GM11168 (cell line): Measurements from ENCODE around the gene APLF.
"Not testable (repeated sequence)": the region's sequence is repeated elsewhere in the genome, so short reads cannot be mapped to it uniquely, and the experiment has no call there.

ENCODE experiments used
- in situ Hi-C: fragments of 300-500 bp; cut with MboI; formaldehyde crosslinking; loops from one replicate; pipeline ENCODE4 v1.12.0; 2022; ENCODE audit warnings: low sequenced_read_pairs; ENCODE audit not compliant: unreplicated experiment

Gene APLF

DNA sequence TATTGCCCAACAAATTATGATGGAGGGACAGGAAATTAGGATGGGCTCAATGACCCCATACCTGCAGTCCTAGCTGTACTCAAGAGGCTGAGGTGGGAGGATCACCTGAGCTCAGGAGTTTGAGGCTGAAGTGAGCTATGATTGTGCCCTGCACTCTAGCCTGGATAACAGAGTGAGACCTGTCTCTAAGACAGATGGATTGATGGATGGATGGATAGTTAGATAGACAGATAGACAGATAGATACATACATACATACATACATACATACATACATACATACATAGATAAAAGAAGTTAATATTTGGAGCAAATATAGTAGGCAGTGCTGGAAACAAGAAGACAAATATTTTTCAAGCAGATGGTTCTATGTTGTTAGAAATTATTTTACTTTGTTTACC, 97.9 kb downstream of the APLF start:
- in situ Hi-C loops, result no loop called here

GRCh38 chr2:68565858-68566257, 98.5 kb downstream of the APLF start:
- in situ Hi-C loops, result no loop called here

- in situ Hi-C loops, result no loop called here
These were observed 99.0 kb downstream of the APLF start for GRCh38 chr2:68566362-68566761.

DNA sequence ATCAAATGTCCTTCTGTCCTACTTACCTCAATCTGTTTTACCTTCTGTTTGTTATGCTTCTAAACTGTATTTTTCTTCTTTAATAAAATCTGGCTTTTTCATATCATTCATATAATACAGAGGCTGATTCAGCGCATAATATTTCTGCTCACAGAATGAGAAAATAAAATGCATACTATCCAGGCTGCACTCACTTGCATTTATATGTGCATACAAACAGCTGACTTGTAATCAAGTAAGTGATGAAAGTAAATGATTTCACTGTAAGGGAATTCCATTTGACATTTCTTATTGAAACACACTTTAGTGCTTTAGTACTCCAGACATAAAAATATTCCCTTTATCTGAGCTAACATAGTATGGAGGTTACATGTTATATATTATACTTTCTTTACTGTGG, 100.7 kb downstream of the APLF start:
- in situ Hi-C loops, result no loop called here

- in situ Hi-C loops, result no loop called here
These were observed 102.2 kb downstream of the APLF start for GRCh38 chr2:68569604-68570003.

GRCh38 chr2:68570434-68570833, 103.0 kb downstream of the APLF start:
- in situ Hi-C loops, result not testable (repeated sequence)

GRCh38 chr2:68574202-68574791, 106.9 kb downstream of the APLF start:
- in situ Hi-C loops, result no loop called here

DNA sequence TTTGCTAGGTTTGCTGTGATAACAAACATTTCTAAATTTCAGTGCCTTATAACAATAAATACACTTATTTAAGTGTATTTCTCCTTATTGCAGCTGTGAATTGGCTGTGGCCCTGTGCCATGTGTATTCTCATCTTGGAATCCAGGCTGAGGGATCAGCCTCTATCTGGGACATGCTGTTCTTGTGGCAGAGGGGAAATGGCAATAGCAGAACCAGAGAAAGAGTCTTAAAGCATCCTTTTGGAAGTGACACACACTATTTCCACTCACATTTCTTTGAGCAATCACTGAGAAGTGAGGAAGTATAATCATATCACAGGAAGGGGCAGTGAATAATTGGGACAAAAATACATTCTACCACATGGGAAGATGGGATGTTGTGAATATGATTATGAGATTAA, 109.8 kb downstream of the APLF start:
- in situ Hi-C loops, result no loop called here

DNA sequence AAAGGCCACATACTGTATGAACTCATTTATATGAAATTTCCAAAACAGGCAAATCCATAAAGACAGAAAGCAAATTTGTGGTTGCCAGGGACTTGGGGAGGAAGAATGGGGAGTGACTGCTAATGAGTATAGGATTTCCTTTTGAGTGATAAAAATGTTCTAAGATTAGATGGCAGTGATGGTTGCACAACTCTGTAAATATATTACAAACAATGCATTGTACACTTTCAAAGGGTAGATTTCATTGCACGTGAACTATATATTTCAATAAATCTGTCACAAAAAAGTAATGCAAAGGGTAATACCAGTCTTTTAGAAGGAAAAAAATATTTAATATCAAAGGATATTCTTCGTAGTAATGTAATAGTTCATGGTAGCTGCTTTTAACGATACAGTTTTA, 112.3 kb downstream of the APLF start:
- in situ Hi-C loops, result loop anchor here (10.0 kb wide), 1 partner anchor 85 kb away; no protein-coding TSS in a partner anchor

GRCh38 chr2:68588589-68588988, 121.2 kb downstream of the APLF start:
- in situ Hi-C loops, result loop anchor here (10.0 kb wide), 1 partner anchor 94 kb away; no protein-coding TSS in a partner anchor

DNA sequence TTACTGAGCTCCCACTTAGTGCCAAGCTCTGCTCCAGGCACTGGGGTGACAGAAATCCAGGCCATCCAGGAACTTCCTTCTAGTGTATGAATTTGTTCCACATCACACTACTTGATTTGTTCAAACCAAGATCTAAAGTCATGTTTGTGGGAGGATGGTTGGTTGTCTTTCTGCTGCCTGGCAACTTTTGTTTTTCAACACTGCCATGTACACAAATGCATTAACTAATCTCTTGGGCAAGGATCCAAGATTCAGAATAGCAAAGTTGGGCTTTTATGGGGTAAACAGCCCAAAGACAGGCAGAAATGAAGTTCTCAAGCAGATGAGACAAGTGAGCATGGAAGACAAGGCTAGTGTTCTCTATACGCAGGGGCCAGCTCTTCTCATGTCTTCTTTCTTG, 122.6 kb downstream of the APLF start:
- in situ Hi-C loops, result loop anchor here (10.0 kb wide), 1 partner anchor 95 kb away; no protein-coding TSS in a partner anchor

DNA sequence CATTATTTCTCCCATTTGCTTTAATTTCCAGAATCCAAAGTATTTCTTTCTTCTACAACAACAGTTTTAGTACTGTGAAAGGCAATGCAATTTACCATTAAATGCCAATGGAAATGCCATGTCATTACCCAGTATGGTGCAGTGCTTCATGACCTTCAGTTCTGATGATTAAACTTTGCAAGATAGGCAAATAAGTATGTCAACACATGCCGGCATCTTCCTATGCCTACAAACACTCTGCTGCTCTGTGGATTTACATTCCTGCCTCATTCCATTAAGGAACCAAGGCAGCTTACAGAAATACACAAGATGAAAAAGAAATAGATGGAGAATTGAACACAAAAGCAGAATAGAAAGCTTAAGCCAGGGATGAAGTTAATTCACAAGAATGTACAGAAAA, 123.3 kb downstream of the APLF start:
- in situ Hi-C loops, result no loop called here

- in situ Hi-C loops, result no loop called here
These were observed 123.8 kb downstream of the APLF start for GRCh38 chr2:68591225-68591624.

- in situ Hi-C loops, result no loop called here
These were observed 126.7 kb downstream of the APLF start for GRCh38 chr2:68594041-68594440.

DNA sequence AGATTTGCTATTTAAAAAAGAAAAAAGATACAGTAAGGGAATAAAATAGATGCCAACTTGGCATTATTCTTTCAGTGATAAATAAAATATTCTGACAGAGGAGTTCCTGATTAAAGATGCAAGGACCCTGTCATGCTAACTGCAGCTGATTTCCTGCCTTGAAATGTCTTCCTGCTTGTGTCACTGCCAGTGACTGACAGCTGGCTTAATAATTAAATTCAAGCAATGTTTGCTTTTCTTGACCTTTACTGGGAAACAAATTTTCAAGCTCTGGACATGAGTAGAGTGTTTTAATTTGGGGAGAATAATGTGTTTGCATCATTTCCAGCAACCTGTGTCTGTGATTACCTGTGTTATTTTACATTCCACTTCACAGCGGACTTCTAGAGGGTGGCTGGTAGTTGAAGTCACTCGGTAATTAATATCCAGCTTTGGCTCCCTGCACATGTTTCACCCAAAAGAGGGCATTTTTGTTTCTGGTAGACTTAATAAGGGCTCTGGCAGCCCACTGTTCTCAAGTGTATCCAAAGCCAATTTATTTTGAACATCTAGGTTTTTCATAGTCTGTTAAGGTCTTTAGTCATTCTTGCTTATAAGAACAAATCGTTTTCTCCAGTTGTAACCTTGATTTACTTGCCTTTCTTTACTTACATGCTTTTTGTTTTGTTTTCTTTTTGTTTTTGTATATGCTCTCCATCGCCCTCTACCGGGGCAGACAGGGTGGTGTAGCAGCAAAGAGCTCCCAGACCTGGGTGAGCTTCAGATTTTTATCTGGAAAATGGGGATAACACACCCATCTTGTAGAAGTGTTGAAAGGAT, 127.5 kb downstream of the APLF start:
- in situ Hi-C loops, result no loop called here

GRCh38 chr2:68595493-68595785, 128.1 kb downstream of the APLF start:
- in situ Hi-C loops, result not testable (repeated sequence)

DNA sequence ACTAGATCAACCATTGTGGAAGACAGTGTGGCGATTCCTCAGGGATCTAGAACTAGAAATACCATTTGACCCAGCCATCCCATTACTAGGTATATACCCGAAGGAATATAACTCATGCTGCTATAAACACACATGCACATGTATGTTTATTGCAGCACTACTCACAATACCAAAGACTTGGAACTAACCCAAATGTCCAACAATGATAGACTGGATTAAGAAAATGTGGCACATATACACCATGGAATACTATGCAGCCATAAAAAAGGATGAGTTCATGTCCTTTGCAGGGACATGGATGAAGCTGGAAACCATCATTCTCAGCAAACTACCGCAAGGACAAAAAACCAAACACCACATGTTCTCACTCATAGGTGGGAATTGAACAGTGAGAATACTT, 133.1 kb downstream of the APLF start:
- in situ Hi-C loops, result not testable (repeated sequence)

DNA sequence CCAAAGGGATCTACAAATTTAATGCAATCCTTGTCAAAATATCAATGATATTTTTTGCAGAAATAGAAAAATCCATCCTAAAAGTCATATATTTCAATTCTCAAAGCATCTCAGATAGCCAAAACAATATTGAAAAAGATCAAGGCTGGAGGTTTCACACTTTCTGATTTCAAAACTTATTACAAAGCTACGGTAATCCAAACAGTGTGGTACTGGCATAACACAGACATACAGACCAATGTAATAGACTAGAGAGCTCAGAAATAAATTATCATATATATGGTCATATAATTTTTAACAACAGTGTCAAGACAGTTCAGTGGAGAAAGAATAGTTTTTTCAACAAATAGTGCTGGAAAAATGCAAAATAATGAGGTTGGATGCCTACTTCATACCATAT, 135.7 kb downstream of the APLF start:
- in situ Hi-C loops, result no loop called here

- in situ Hi-C loops, result no loop called here
These were observed 136.7 kb downstream of the APLF start for GRCh38 chr2:68604077-68604476.

- in situ Hi-C loops, result no loop called here
These were observed 138.6 kb downstream of the APLF start for GRCh38 chr2:68605939-68606338.

DNA sequence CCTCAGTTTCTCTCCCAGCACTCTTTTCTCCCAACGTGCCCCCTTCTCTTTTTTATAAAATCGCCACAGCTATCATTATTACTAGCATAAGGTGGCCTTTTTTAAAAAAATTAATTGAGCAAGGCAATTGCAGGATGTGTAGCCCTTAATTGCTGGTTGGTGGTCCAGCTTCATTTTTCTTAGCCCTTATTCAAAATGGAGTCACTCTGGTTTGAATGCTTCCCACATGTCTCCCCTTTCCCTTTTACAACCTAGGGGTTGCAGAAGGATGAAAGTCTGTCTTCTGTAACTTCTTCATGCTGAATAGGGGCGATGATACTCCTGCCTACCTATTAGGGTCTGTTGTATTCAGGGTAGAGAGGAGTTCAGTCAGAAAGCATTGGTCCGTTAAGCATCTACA, 139.4 kb downstream of the APLF start:
- in situ Hi-C loops, result no loop called here

GRCh38 chr2:68607837-68608236, 140.5 kb downstream of the APLF start:
- in situ Hi-C loops, result no loop called here
